Smooth muscle cell (in vitro differentiated cells): ENCODE results near the gene PEX14. TPM values are rescaled to one million over a fixed set of nuclear protein-coding genes. Genes with fewer than 3 reads are reported as not detected.

Experiments used
- DNase-seq: peaks from one replicate; lab custom pipeline; 2025; ENCODE audit not compliant: unreplicated experiment; lab: John Stamatoyannopoulos, UW
- H2AFZ ChIP-seq: fragments of 200-600 bp; sonication (generic); 2 replicates; pipeline ENCODE4 v1.6.0; 2016; ENCODE audit warnings: antibody characterized with exemption, low read depth, mild to moderate bottlenecking
- H3F3A ChIP-seq: fragments of 200-600 bp; sonication (generic); 2 replicates; pipeline ENCODE4 v1.6.0; 2017; ENCODE audit warnings: antibody characterized with exemption, low read depth
- H3K27ac ChIP-seq: fragments of 200-600 bp; sonication (generic); 2 replicates; pipeline ENCODE4 v1.5.1; 2016; ENCODE audit warnings: low read depth, mild to moderate bottlenecking
- H3K27me3 ChIP-seq: fragments of 200-600 bp; sonication (generic); 2 replicates; pipeline ENCODE4 v1.6.1; 2016; ENCODE audit warnings: low read depth, mild to moderate bottlenecking
- H3K36me3 ChIP-seq: fragments of 200-600 bp; sonication (generic); 2 replicates; pipeline ENCODE4 v1.5.1; 2016; ENCODE audit warnings: low read depth
- H3K4me1 ChIP-seq: fragments of 200-600 bp; sonication (generic); 2 replicates; pipeline ENCODE4 v1.5.1; 2016; ENCODE audit warnings: low read depth
- H3K4me2 ChIP-seq: fragments of 200-600 bp; sonication (generic); 2 replicates; pipeline ENCODE4 v1.6.0; 2016; ENCODE audit warnings: mild to moderate bottlenecking
- H3K4me3 ChIP-seq: fragments of 200-600 bp; sonication (generic); 2 replicates; pipeline ENCODE4 v1.5.1; 2016; ENCODE audit warnings: mild to moderate bottlenecking
- H3K79me2 ChIP-seq: fragments of 200-600 bp; sonication (generic); 2 replicates; pipeline ENCODE4 v1.6.0; 2016; ENCODE audit warnings: low read depth, mild to moderate bottlenecking
- H3K9ac ChIP-seq: fragments of 200-600 bp; sonication (generic); 2 replicates; pipeline ENCODE4 v1.6.0; 2016; ENCODE audit warnings: low read depth
- H3K9me3 ChIP-seq: fragments of 200-600 bp; sonication (generic); replicated peaks from 2 replicates; pipeline ENCODE4 v1.5.1; 2016; ENCODE audit warnings: low read depth
- H4K20me1 ChIP-seq: fragments of 200-600 bp; sonication (generic); 2 replicates; pipeline ENCODE4 v1.6.0; 2016; ENCODE audit warnings: low read depth
- CTCF ChIP-seq: fragments of 200-600 bp; sonication (generic); IDR thresholded peaks from 2 replicates; pipeline ENCODE4 v1.5.1; 2017; ENCODE audit warnings: borderline replicate concordance, mild to moderate bottlenecking, antibody characterized with exemption; ENCODE audit not compliant: insufficient read depth, poor library complexity, severe bottlenecking
- WGBS: methylation state at CpG from one replicate; pipeline ENCODE4 v1.1.7; 2016; ENCODE audit warnings: low lambda C conversion rate; 5-methylcytosine and 5-hydroxymethylcytosine counted together
- polyA plus RNA-seq: library from polyadenylated mRNA; unstranded; fragments of >200 nt; fragmentation: Nextera tagmentation; extraction: Ambion mirVana; gene quantifications from 2 replicates; pipeline ENCODE4 v1.2.1, GENCODE V29; 2016
- total RNA-seq: library from RNA; depleted of rRNA; stranded (reverse); fragments of >200 nt; gene quantifications from 2 replicates; pipeline ENCODE4 v1.2.3, GENCODE V29; 2014

PEX14 gene
- total and polyA plus RNA-seq, 2 experiments from 2014 or later = 14.2 to 15.2 TPM

- Histone ChIP-seq H3K27ac (no peak overlapping the region), H3K79me2 (no peaks in the 10 kb centered on the region), H3K9ac (no peak overlapping the region), H3K9me3 (no peaks in the 10 kb centered on the region), H3F3A (no peaks in the 10 kb centered on the region), H3K4me3 (no peak overlapping the region), H3K4me2 (no peak overlapping the region), H4K20me1 (no peaks in the 10 kb centered on the region), H3K27me3 (no peaks in the 10 kb centered on the region), H3K36me3 (no peaks in the 10 kb centered on the region), H3K4me1 (peaks cover 13% of the 10 kb centered on the region), H2AFZ (no peak overlapping the region)
- DNase-seq = no peak
- WGBS = 91% methylated on average over 10 of the region's 10 CpGs
- TF ChIP-seq CTCF = no peak
Observed at GRCh38 chr1:10670190-10670589, 195.4 kb downstream of the PEX14 start.

- no peaks in the 10 kb centered on the region for H3F3A ChIP-seq
Observed at GRCh38 chr1:10671090-10671489, 196.3 kb downstream of the PEX14 start.

GRCh38 chr1:10671622-10672342 lies 197.0 kb downstream of the PEX14 start:
- no peak for DNase-seq
- H3K4me3 ChIP-seq = no peak overlapping the region
- TF ChIP-seq CTCF = no peak
- H3K9ac ChIP-seq = no peak overlapping the region
- no peak overlapping the region for H3K27ac ChIP-seq
- H3F3A ChIP-seq = no peaks in the 10 kb centered on the region
- 90% methylated on average over 17 of the region's 27 CpGs for WGBS
- H3K27me3 ChIP-seq = no peaks in the 10 kb centered on the region
- no peaks in the 10 kb centered on the region for H3K79me2 ChIP-seq
- H3K36me3 ChIP-seq = no peaks in the 10 kb centered on the region
- H3K4me2 ChIP-seq = no peak overlapping the region
- no peaks in the 10 kb centered on the region for H3K9me3 ChIP-seq
- peaks cover 20% of the 10 kb centered on the region for H3K4me1 ChIP-seq
- no peaks in the 10 kb centered on the region for H4K20me1 ChIP-seq
- H2AFZ ChIP-seq = no peak overlapping the region

More at GRCh38 chr1:10671090-10671489, 196.3 kb downstream of the PEX14 start:
- no peak for DNase-seq
- no peaks in the 10 kb centered on the region for H3K9me3 ChIP-seq
- TF ChIP-seq CTCF = no peak
- no peaks in the 10 kb centered on the region for H4K20me1 ChIP-seq
- no peaks in the 10 kb centered on the region for H3K36me3 ChIP-seq
- H3K9ac ChIP-seq = no peak overlapping the region
- H3K27me3 ChIP-seq = no peaks in the 10 kb centered on the region
- H3K4me1 ChIP-seq = peaks cover 13% of the 10 kb centered on the region
- H3K79me2 ChIP-seq = no peaks in the 10 kb centered on the region
- H3K27ac ChIP-seq = no peak overlapping the region
- no peak overlapping the region for H3K4me3 ChIP-seq
- no peak overlapping the region for H2AFZ ChIP-seq
- WGBS = 91% methylated on average over 18 of the region's 18 CpGs
- no peak overlapping the region for H3K4me2 ChIP-seq

- no peak overlapping the region for H2AFZ ChIP-seq
- no peaks in the 10 kb centered on the region for H3F3A ChIP-seq
- 93% methylated on average over 35 of the region's 35 CpGs for WGBS
- no peak for TF ChIP-seq CTCF
- H4K20me1 ChIP-seq = no peaks in the 10 kb centered on the region
- no peaks in the 10 kb centered on the region for H3K79me2 ChIP-seq
- H3K27me3 ChIP-seq = no peaks in the 10 kb centered on the region
- no peaks in the 10 kb centered on the region for H3K36me3 ChIP-seq
- no peak overlapping the region for H3K27ac ChIP-seq
- no peak for DNase-seq
- no peak overlapping the region for H3K9ac ChIP-seq
- H3K9me3 ChIP-seq = no peaks in the 10 kb centered on the region
- peaks cover 25% of the 10 kb centered on the region for H3K4me1 ChIP-seq
- no peak overlapping the region for H3K4me2 ChIP-seq
- no peak overlapping the region for H3K4me3 ChIP-seq
Observed at GRCh38 chr1:10672343-10673050, 197.7 kb downstream of the PEX14 start.
